Vagina (tissue), 2 donors: ENCODE measurements around the gene STEAP3.

Experiments
- CTCF ChIP-seq, 3 experiments: fragments of 450-650 bp in 2 of 3; fragments of 200-600 bp in 1 of 3; sonication (generic) in 1 of 3; IDR thresholded peaks; one replicate each; pipeline ENCODE4 v1.5.1; 2017 to 2019; ENCODE audit warnings: antibody characterized with exemption in 3 of 3, mild to moderate bottlenecking in 2 of 3, moderate library complexity in 2 of 3
- POLR2A ChIP-seq, 2 donors: fragments of 450-650 bp; IDR thresholded peaks; one replicate each; pipeline ENCODE4 v1.6.1; 2017; ENCODE audit warnings: antibody characterized with exemption in 2 of 2, mild to moderate bottlenecking in 2 of 2, moderate library complexity in 2 of 2
- POLR2AphosphoS5 ChIP-seq, 2 donors: sonication (generic); formaldehyde crosslinking; IDR thresholded peaks; one replicate each; pipeline ENCODE4 v1.9.0; 2017; ENCODE audit warnings: antibody characterized with exemption in 2 of 2, mild to moderate bottlenecking in 2 of 2, low read depth in 1 of 2; ENCODE audit not compliant: insufficient read depth in 1 of 2

- TF ChIP-seq CTCF (IDR thresholded peaks at IDR 0.05), result no peak
- TF ChIP-seq POLR2A (IDR thresholded peaks at IDR 0.05), result no peak
- TF ChIP-seq POLR2AphosphoS5 (IDR thresholded peaks at IDR 0.05; ENCODE audit: insufficient read depth in 1 of 2, low read depth in 1 of 2), result no peak
These were observed 10.7 kb downstream of the STEAP3 start for GRCh38 chr2:119234021-119235019.
